PFSK-1 (cell line): ENCODE data around the gene BCAS3.

ENCODE experiments used
- FOXP2 ChIP-seq: optimal IDR thresholded peaks from 2 replicates; pipeline ENCODE3; 2011; ENCODE audit warnings: borderline replicate concordance, control low read depth, inconsistent platforms; ENCODE audit not compliant: insufficient read depth; ENCODE audit errors: extremely low read length, extremely low read depth
- POLR2AphosphoS5 ChIP-seq: IDR thresholded peaks from 2 replicates; pipeline ENCODE4 v1.6.1; 2012; ENCODE audit warnings: low read depth, mild to moderate bottlenecking, control low read depth, low read length, moderate library complexity
- SIN3A ChIP-seq: IDR thresholded peaks from 2 replicates; pipeline ENCODE4 v1.6.1; 2012; ENCODE audit warnings: mild to moderate bottlenecking, low read length, moderate library complexity, borderline replicate concordance; ENCODE audit not compliant: insufficient read depth
- TAF1 ChIP-seq: IDR thresholded peaks from 2 replicates; pipeline ENCODE4 v1.6.1; 2012; ENCODE audit warnings: low read length, control low read depth, borderline replicate concordance; ENCODE audit not compliant: insufficient read depth
- TF ChIP-seq, protein P1 (sequence below), 2 experiments: IDR thresholded peaks; 2 replicates each; pipeline versions ENCODE4 v1.6.1 to v1.8.0; 2011 to 2012; ENCODE audit warnings: low read depth in 2 of 2, low read length in 2 of 2, control low read depth in 1 of 2, inconsistent platforms in 1 of 2, mild to moderate bottlenecking in 1 of 2, moderate library complexity in 1 of 2; ENCODE audit not compliant: insufficient read depth in 1 of 2

The BCAS3 gene

DNA sequence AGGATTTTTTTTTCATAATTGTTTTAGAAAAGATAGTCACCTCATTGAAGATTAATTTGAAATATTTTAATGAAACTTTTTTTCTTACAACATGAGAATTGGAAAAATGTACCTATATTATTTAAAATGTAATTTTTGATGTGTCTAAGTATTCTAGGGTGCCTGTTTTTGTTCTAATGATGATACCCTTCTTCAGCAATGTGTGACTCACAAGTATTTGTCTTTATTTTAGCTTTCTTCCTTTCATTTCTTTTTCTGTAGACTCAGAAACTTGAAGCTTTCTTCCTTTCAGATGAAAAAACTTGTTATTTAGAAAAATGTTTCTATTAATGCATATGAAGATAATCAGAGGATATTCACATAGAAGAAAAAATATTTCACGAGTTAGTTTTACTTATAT, 231.8 kb downstream of the BCAS3 start:
- TF ChIP-seq SIN3A (no peak), POLR2AphosphoS5 (no peak), FOXP2 (no peak), TAF1 (no peak)
- TF ChIP-seq, protein P1, sequence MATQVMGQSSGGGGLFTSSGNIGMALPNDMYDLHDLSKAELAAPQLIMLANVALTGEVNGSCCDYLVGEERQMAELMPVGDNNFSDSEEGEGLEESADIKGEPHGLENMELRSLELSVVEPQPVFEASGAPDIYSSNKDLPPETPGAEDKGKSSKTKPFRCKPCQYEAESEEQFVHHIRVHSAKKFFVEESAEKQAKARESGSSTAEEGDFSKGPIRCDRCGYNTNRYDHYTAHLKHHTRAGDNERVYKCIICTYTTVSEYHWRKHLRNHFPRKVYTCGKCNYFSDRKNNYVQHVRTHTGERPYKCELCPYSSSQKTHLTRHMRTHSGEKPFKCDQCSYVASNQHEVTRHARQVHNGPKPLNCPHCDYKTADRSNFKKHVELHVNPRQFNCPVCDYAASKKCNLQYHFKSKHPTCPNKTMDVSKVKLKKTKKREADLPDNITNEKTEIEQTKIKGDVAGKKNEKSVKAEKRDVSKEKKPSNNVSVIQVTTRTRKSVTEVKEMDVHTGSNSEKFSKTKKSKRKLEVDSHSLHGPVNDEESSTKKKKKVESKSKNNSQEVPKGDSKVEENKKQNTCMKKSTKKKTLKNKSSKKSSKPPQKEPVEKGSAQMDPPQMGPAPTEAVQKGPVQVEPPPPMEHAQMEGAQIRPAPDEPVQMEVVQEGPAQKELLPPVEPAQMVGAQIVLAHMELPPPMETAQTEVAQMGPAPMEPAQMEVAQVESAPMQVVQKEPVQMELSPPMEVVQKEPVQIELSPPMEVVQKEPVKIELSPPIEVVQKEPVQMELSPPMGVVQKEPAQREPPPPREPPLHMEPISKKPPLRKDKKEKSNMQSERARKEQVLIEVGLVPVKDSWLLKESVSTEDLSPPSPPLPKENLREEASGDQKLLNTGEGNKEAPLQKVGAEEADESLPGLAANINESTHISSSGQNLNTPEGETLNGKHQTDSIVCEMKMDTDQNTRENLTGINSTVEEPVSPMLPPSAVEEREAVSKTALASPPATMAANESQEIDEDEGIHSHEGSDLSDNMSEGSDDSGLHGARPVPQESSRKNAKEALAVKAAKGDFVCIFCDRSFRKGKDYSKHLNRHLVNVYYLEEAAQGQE (IDR thresholded peaks at IDR 0.05; ENCODE audit: insufficient read depth in 1 of 2, low read depth in 2 of 2, low read length in 2 of 2): no peak

DNA sequence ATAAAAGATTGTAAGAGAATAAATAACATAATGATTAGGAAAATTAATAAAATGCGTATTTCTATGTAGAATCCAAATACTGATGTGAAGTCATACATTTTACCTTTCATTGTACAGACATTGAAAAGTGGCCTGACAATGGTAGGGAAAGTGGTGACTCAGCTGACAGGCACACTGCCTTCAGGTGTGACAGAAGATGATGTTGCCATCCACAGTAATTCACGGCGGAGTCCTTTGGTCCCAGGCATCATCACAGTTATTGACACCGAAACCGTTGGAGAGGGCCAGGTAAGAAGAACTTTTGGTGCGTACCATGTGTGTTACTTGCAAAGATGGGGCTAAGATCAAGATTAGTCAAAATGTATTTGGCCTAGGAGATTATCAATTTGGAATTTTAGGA, 232.8 kb downstream of the BCAS3 start:
- TF ChIP-seq FOXP2: no peak
- no peak for TF ChIP-seq POLR2AphosphoS5
- no peak for TF ChIP-seq SIN3A
- TF ChIP-seq, protein P1 (IDR thresholded peaks at IDR 0.05; ENCODE audit: insufficient read depth in 1 of 2, low read depth in 2 of 2, low read length in 2 of 2): no peak
- no peak for TF ChIP-seq TAF1

DNA sequence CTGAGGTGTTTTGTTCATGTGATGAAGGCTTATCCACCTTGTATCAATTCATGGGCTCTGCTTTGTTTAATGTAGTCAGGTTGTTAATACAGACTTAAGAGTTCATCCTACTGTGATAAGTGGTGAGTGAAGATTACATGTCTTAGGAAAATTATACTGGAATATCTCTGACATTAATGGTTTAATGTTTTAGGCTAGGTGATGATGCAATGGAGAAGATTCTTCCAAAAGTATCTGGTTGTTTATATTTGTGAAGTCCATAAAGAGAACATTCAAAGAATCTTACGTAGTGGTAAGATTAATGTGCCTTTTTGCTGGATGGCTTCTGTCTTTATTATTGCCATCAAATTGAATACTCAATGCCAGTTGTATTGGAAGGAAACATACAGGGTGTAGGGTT, 236.4 kb downstream of the BCAS3 start:
- TF ChIP-seq, protein P1 (IDR thresholded peaks at IDR 0.05; ENCODE audit: insufficient read depth in 1 of 2, low read depth in 2 of 2, low read length in 2 of 2): no peak
- no peak for TF ChIP-seq POLR2AphosphoS5

DNA sequence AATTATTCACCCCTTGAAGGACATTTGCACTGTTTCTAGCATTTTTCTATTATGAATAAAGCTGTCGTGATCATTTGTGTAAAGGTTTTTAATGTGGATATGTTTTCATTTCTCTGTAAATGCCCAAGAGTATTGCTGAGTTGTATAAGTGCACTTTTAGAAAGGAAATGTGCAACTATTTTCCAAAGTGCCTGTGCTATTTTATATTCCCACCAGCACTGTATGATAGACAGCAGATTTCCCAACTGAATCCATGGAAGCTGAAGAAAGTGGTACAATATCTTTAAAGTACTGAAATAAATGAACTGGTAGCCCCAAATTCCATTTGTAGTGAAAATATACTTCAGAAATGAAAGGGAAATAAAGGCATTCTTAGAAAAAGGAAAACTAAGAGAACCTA, 238.4 kb downstream of the BCAS3 start:
- TF ChIP-seq POLR2AphosphoS5: no peak
- TF ChIP-seq SIN3A: no peak
- TF ChIP-seq, protein P1 (IDR thresholded peaks at IDR 0.05; ENCODE audit: insufficient read depth in 1 of 2, low read depth in 2 of 2, low read length in 2 of 2): no peak
- no peak for TF ChIP-seq FOXP2
- TF ChIP-seq TAF1: no peak

DNA sequence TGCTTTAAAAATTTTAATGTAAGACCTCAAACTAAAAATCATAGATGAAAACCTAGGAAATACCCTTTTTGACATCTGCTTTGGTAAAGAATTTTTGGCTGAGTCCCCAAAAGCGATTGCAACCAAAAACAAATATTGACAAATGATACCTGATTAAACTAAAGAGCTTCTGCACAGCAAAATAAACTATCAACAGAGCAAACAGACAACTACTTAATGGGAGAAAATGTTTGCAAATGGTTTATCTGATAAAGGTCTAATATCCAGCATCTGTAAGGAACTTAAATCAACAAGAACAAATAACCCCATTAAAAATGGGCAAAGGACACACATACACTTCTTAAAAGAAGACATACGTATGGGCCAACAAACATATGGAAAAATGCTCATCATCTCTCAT, 242.5 kb downstream of the BCAS3 start:
- TF ChIP-seq POLR2AphosphoS5: no peak

DNA sequence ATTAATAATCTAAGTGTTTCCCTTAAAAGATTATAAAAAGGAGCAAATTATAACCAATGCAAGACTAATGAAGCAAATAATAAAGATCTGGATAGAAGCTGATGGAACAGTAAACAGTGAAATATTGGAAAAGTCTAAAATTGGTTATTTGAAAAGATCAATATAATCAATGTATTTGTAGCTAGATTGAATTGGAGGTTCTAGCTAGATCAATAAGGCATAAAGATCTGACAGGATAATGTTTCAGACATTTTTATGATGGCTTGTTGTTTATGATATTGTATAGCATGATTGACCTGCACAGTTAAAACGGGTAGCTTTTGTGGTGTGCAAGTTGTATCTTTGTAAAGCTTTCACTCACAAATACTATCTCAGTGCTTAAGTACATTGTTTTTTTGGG, 245.3 kb downstream of the BCAS3 start:
- TF ChIP-seq, protein P1 (IDR thresholded peaks at IDR 0.05; ENCODE audit: insufficient read depth in 1 of 2, low read depth in 2 of 2, low read length in 2 of 2): no peak
- TF ChIP-seq TAF1 (no peak), FOXP2 (no peak), SIN3A (no peak), POLR2AphosphoS5 (no peak)
